ENCODE results near the gene ENKUR. TPM values are rescaled to one million over a fixed set of nuclear protein-coding genes. Genes with fewer than 3 reads are reported as not detected.

Gene ENKUR
- total and polyA plus RNA-seq, 9 donors, result 0.04 to 0.51 (median 0.35) TPM

GRCh38 chr10:25050402-25050801, 34.4 kb upstream of the ENKUR start:
- H3K36me3 ChIP-seq (ENCODE audit: control insufficient read depth, insufficient read depth, low read length), result no peaks in the 10 kb centered on the region
- no peak overlapping the region for H3K27ac ChIP-seq (ENCODE audit: low read length)
- no peaks in the 10 kb centered on the region for H3K27me3 ChIP-seq (ENCODE audit: control insufficient read depth, insufficient read depth, low read length)
- H3K9me3 ChIP-seq (replicated peaks; ENCODE audit: control insufficient read depth, low read depth, low read length), result no peaks in the 10 kb centered on the region
- H3K4me3 ChIP-seq (ENCODE audit: low read length), result no peak overlapping the region
- no peak for DNase-seq
- WGBS (ENCODE audit: insufficient coverage), result 82% methylated on average over 2 of the region's 9 CpGs
- no peaks in the 10 kb centered on the region for H3K4me1 ChIP-seq (ENCODE audit: control insufficient read depth, insufficient read depth, low read length)

GRCh38 chr10:25049966-25050365, 34.0 kb upstream of the ENKUR start:
- no peak overlapping the region for H3K27ac ChIP-seq (ENCODE audit: low read length)
- no peaks in the 10 kb centered on the region for H3K27me3 ChIP-seq (ENCODE audit: control insufficient read depth, insufficient read depth, low read length)
- no peaks in the 10 kb centered on the region for H3K4me1 ChIP-seq (ENCODE audit: control insufficient read depth, insufficient read depth, low read length)
- no peaks in the 10 kb centered on the region for H3K36me3 ChIP-seq (ENCODE audit: control insufficient read depth, insufficient read depth, low read length)
- H3K9me3 ChIP-seq (replicated peaks; ENCODE audit: control insufficient read depth, low read depth, low read length), result no peaks in the 10 kb centered on the region
- no peak for DNase-seq
- H3K4me3 ChIP-seq (ENCODE audit: low read length), result no peak overlapping the region
- 83% methylated on average over 2 of the region's 2 CpGs for WGBS (ENCODE audit: insufficient coverage)

DNA sequence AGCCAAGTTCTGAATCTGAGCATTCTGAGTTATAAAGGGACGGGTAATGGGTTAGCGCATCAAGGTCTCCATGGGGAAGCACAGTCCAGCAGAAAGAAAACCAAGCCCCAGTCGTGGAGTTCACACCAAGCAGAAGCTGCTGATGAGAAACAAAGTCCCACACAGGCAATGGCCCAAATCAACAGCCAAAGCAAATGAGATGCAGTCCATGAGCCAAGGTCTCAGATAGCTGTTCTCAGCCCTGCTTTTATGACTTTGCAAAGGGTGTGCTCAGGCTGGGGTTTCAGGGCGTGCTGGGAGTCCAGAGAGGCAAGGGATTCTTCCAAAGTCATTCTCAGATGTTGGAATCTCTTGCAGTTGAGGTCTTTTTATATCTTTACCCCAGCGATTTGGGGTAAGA, 32.5 kb upstream of the ENKUR start:
- 79% methylated on average over 3 of the region's 5 CpGs for WGBS (ENCODE audit: insufficient coverage)
- H3K4me1 ChIP-seq (ENCODE audit: control insufficient read depth, insufficient read depth, low read length), result no peaks in the 10 kb centered on the region
- H3K27ac ChIP-seq (ENCODE audit: low read length), result no peak overlapping the region
- no peak overlapping the region for H3K4me3 ChIP-seq (ENCODE audit: low read length)
- H3K27me3 ChIP-seq (ENCODE audit: control insufficient read depth, insufficient read depth, low read length), result no peaks in the 10 kb centered on the region
- no peaks in the 10 kb centered on the region for H3K36me3 ChIP-seq (ENCODE audit: control insufficient read depth, insufficient read depth, low read length)
- H3K9me3 ChIP-seq (replicated peaks; ENCODE audit: control insufficient read depth, low read depth, low read length), result no peaks in the 10 kb centered on the region
- peak; percentile 19 for DNase-seq

DNA sequence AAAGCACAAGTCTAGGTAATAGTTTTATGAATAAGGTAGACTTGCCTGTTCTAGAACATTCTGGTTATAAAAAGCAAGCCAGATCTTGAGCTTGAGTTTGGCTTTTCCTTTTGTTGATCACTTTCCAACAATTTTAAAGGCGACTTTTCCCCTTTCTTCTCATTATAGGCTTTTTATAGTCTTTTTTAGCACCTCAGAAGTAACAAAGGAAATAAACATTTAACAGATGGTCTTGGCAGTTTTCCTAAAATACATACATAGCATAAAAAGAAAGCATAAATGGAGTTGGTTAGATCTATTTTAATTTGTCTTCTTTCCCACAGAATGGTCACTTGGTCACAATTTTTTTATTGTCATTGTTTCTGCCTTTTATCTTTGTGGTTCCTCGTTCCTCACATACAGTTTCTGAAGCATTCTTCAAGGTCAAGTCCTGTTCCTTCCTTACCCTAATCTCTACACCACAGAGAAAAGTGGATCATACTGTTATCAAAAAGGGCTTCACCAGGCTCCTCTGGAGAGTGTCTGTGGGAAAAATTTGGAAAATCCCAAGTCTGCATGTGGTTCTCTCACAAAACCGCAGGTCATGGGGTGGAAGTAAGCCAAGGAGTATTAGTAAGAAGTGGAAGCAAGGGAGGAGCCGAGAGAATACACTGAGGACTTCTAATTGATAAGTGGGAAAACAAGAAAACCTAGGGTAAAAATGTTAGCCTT, 31.8 kb upstream of the ENKUR start:
- DNase-seq, result no peak
- no peaks in the 10 kb centered on the region for H3K9me3 ChIP-seq (replicated peaks; ENCODE audit: control insufficient read depth, low read depth, low read length)
- H3K27me3 ChIP-seq (ENCODE audit: control insufficient read depth, insufficient read depth, low read length), result no peaks in the 10 kb centered on the region
- H3K27ac ChIP-seq (ENCODE audit: low read length), result no peak overlapping the region
- H3K4me1 ChIP-seq (ENCODE audit: control insufficient read depth, insufficient read depth, low read length), result no peaks in the 10 kb centered on the region
- 73% methylated on average over 2 of the region's 4 CpGs for WGBS (ENCODE audit: insufficient coverage)
- H3K4me3 ChIP-seq (ENCODE audit: low read length), result no peak overlapping the region
- no peaks in the 10 kb centered on the region for H3K36me3 ChIP-seq (ENCODE audit: control insufficient read depth, insufficient read depth, low read length)

- no CpG with 5 or more reads among the region's 2 CpGs for WGBS (ENCODE audit: insufficient coverage)
Observed at GRCh38 chr10:25047088-25047487, 31.1 kb upstream of the ENKUR start.

DNA sequence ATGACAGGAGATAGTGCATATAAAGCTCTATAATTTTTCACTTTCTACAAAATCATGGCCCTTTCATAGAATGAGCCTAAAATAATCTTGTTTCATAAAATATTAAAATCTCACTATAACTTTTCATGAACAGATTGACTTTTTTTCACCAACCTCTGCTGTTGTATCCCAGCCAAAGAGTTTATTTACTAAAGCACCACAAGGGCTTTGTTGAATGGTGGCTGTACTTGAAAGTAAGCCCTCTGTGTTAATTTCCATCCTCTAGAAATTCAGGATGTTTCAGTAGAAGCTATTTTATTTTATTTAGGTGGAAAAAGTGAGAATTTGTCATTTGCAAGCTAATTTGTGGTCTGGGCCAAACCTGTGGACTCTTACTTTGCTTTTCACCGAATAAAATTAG, 30.7 kb upstream of the ENKUR start:
- no peak for DNase-seq
- H3K4me1 ChIP-seq (ENCODE audit: control insufficient read depth, insufficient read depth, low read length), result no peaks in the 10 kb centered on the region
- no peaks in the 10 kb centered on the region for H3K27me3 ChIP-seq (ENCODE audit: control insufficient read depth, insufficient read depth, low read length)
- H3K9me3 ChIP-seq (replicated peaks; ENCODE audit: control insufficient read depth, low read depth, low read length), result no peaks in the 10 kb centered on the region
- no peak overlapping the region for H3K27ac ChIP-seq (ENCODE audit: low read length)
- 100% methylated on average over 1 of the region's 1 CpG for WGBS (ENCODE audit: insufficient coverage)
- no peaks in the 10 kb centered on the region for H3K36me3 ChIP-seq (ENCODE audit: control insufficient read depth, insufficient read depth, low read length)
- no peak overlapping the region for H3K4me3 ChIP-seq (ENCODE audit: low read length)

More at GRCh38 chr10:25047088-25047487, 31.1 kb upstream of the ENKUR start:
- Histone ChIP-seq H3K4me1 (ENCODE audit: control insufficient read depth, insufficient read depth, low read length) (no peaks in the 10 kb centered on the region), H3K36me3 (ENCODE audit: control insufficient read depth, insufficient read depth, low read length) (no peaks in the 10 kb centered on the region), H3K27ac (ENCODE audit: low read length) (no peak overlapping the region), H3K27me3 (ENCODE audit: control insufficient read depth, insufficient read depth, low read length) (no peaks in the 10 kb centered on the region), H3K4me3 (ENCODE audit: low read length) (no peak overlapping the region), H3K9me3 (replicated peaks; ENCODE audit: control insufficient read depth, low read depth, low read length) (no peaks in the 10 kb centered on the region)
- peak; percentile 27 for DNase-seq

GRCh38 chr10:25039531-25039930, 23.6 kb upstream of the ENKUR start:
- no peak for DNase-seq
- no peaks in the 10 kb centered on the region for H3K36me3 ChIP-seq (ENCODE audit: control insufficient read depth, insufficient read depth, low read length)
- no peaks in the 10 kb centered on the region for H3K9me3 ChIP-seq (replicated peaks; ENCODE audit: control insufficient read depth, low read depth, low read length)
- no peak overlapping the region for H3K4me3 ChIP-seq (ENCODE audit: low read length)
- no peaks in the 10 kb centered on the region for H3K27me3 ChIP-seq (ENCODE audit: control insufficient read depth, insufficient read depth, low read length)
- H3K27ac ChIP-seq (ENCODE audit: low read length), result no peak overlapping the region
- no peaks in the 10 kb centered on the region for H3K4me1 ChIP-seq (ENCODE audit: control insufficient read depth, insufficient read depth, low read length)

- no peak for DNase-seq
- H3K36me3 ChIP-seq (ENCODE audit: control insufficient read depth, insufficient read depth, low read length), result no peaks in the 10 kb centered on the region
- H3K4me3 ChIP-seq (ENCODE audit: low read length), result no peak overlapping the region
- no peaks in the 10 kb centered on the region for H3K27me3 ChIP-seq (ENCODE audit: control insufficient read depth, insufficient read depth, low read length)
- no peaks in the 10 kb centered on the region for H3K4me1 ChIP-seq (ENCODE audit: control insufficient read depth, insufficient read depth, low read length)
- no CpG with 5 or more reads among the region's 2 CpGs for WGBS (ENCODE audit: insufficient coverage)
- H3K9me3 ChIP-seq (replicated peaks; ENCODE audit: control insufficient read depth, low read depth, low read length), result no peaks in the 10 kb centered on the region
- no peak overlapping the region for H3K27ac ChIP-seq (ENCODE audit: low read length)
Observed at GRCh38 chr10:25038325-25038724, 22.4 kb upstream of the ENKUR start.

- no peak overlapping the region for H3K4me3 ChIP-seq (ENCODE audit: low read length)
- no peaks in the 10 kb centered on the region for H3K36me3 ChIP-seq (ENCODE audit: control insufficient read depth, insufficient read depth, low read length)
- no peak overlapping the region for H3K27ac ChIP-seq (ENCODE audit: low read length)
- no peaks in the 10 kb centered on the region for H3K9me3 ChIP-seq (replicated peaks; ENCODE audit: control insufficient read depth, low read depth, low read length)
- no peak for DNase-seq
- H3K4me1 ChIP-seq (ENCODE audit: control insufficient read depth, insufficient read depth, low read length), result no peaks in the 10 kb centered on the region
- no CpG with 5 or more reads among the region's 3 CpGs for WGBS (ENCODE audit: insufficient coverage)
- H3K27me3 ChIP-seq (ENCODE audit: control insufficient read depth, insufficient read depth, low read length), result no peaks in the 10 kb centered on the region
Observed at GRCh38 chr10:25036381-25036780, 20.4 kb upstream of the ENKUR start.

GRCh38 chr10:25029519-25029918, 13.6 kb upstream of the ENKUR start:
- Histone ChIP-seq H3K27ac (ENCODE audit: low read length) (no peak overlapping the region), H3K4me3 (ENCODE audit: low read length) (no peak overlapping the region), H3K27me3 (ENCODE audit: control insufficient read depth, insufficient read depth, low read length) (no peaks in the 10 kb centered on the region), H3K4me1 (ENCODE audit: control insufficient read depth, insufficient read depth, low read length) (no peaks in the 10 kb centered on the region), H3K9me3 (replicated peaks; ENCODE audit: control insufficient read depth, low read depth, low read length) (no peaks in the 10 kb centered on the region), H3K36me3 (ENCODE audit: control insufficient read depth, insufficient read depth, low read length) (no peaks in the 10 kb centered on the region)
- WGBS (ENCODE audit: insufficient coverage), result no CpG with 5 or more reads among the region's 2 CpGs
- no peak for DNase-seq

GRCh38 chr10:25028711-25029110, 12.8 kb upstream of the ENKUR start:
- H3K27me3 ChIP-seq (ENCODE audit: control insufficient read depth, insufficient read depth, low read length), result no peaks in the 10 kb centered on the region
- H3K4me1 ChIP-seq (ENCODE audit: control insufficient read depth, insufficient read depth, low read length), result no peaks in the 10 kb centered on the region
- WGBS (ENCODE audit: insufficient coverage), result no CpG with 5 or more reads among the region's 1 CpG
- no peak overlapping the region for H3K4me3 ChIP-seq (ENCODE audit: low read length)
- no peak for DNase-seq
- no peak overlapping the region for H3K27ac ChIP-seq (ENCODE audit: low read length)
- no peaks in the 10 kb centered on the region for H3K36me3 ChIP-seq (ENCODE audit: control insufficient read depth, insufficient read depth, low read length)
- H3K9me3 ChIP-seq (replicated peaks; ENCODE audit: control insufficient read depth, low read depth, low read length), result no peaks in the 10 kb centered on the region
